Breast epithelium (tissue), 4 donors: ENCODE measurements around the gene CLEC12A. TPM values are rescaled to one million over a fixed set of nuclear protein-coding genes. Genes with fewer than 3 reads are reported as not detected.
"Not testable (repeated sequence)": the region's sequence is repeated elsewhere in the genome, so short reads cannot be mapped to it uniquely, and the experiment has no call there.

Experiments used
- DNase-seq, 2 donors: peaks; one replicate each; pipeline ENCODE4 v3.0.0-alpha.2; 2019; ENCODE audit warnings: low spot score in 2 of 2
- H3K27ac ChIP-seq, 2 donors: fragments of 200-600 bp; sonication (generic) in 1 of 2; one replicate each; pipeline ENCODE4 v1.5.1; 2016 to 2019; ENCODE audit warnings: mild to moderate bottlenecking in 1 of 2
- H3K27me3 ChIP-seq, 2 donors: fragments of 200-600 bp; sonication (generic) in 1 of 2; one replicate each; pipeline versions ENCODE4 v1.5.1 to v1.6.0; 2017 to 2019; ENCODE audit warnings: control low read depth in 1 of 2, mild to moderate bottlenecking in 1 of 2
- H3K36me3 ChIP-seq: fragments of 200-600 bp; one replicate; pipeline ENCODE4 v1.5.1; 2019
- H3K4me1 ChIP-seq, 2 donors: fragments of 200-600 bp; sonication (generic); one replicate each; pipeline ENCODE4 v1.5.1; 2016 to 2019; ENCODE audit warnings: control low read depth in 1 of 2
- H3K4me3 ChIP-seq, 3 donors: fragments of 200-600 bp; sonication (generic); 1 replicate in 2 of 3; 2 replicates in 1 of 3; pipeline ENCODE4 v1.5.1; 2016 to 2019; ENCODE audit warnings: mild to moderate bottlenecking in 3 of 3, moderate library complexity in 2 of 3
- H3K9me3 ChIP-seq, 2 donors: fragments of 200-600 bp; sonication (generic) in 1 of 2; one replicate each; pipeline ENCODE4 v1.5.1; 2016 to 2019; ENCODE audit warnings: control low read depth in 1 of 2
- CTCF ChIP-seq, 3 donors: fragments of 450-650 bp; IDR thresholded peaks; one replicate each; pipeline ENCODE4 v1.5.1; 2016 to 2017; ENCODE audit warnings: antibody characterized with exemption in 3 of 3, mild to moderate bottlenecking in 3 of 3, moderate library complexity in 3 of 3
- POLR2A ChIP-seq: fragments of 450-650 bp; IDR thresholded peaks from one replicate; pipeline ENCODE4 v1.6.1; 2016; ENCODE audit warnings: antibody characterized with exemption, mild to moderate bottlenecking, moderate library complexity
- POLR2AphosphoS5 ChIP-seq, 3 donors: sonication (generic); formaldehyde crosslinking; IDR thresholded peaks; one replicate each; pipeline ENCODE4 v1.6.1; 2017; ENCODE audit warnings: antibody characterized with exemption in 3 of 3
- intact Hi-C: fragments of 100-400 bp; cut with DNase I; formaldehyde crosslinking; loops from one replicate; pipeline ENCODE4 v1.15.1; 2023; ENCODE audit warnings: low total_unique reads
- total RNA-seq, 3 donors: library from RNA; depleted of rRNA; stranded (reverse); fragments of >200 nt; gene quantifications; one replicate each; pipeline ENCODE4 v1.1.0, GENCODE V29; 2016

The CLEC12A gene
- total RNA-seq, 3 donors from 2014 or later: 1.6 to 1.9 TPM; not detected in 1

GRCh38 chr12:9961106-9961505 is 10.1 kb upstream of the CLEC12A start:
- intact Hi-C loops: no loop called here
- no peaks in the 10 kb centered on the region for H3K36me3 ChIP-seq

GRCh38 chr12:9961901-9962300 is 9.3 kb upstream of the CLEC12A start:
- no peak overlapping the region for H3K27ac ChIP-seq
- H3K4me3 ChIP-seq: no peak overlapping the region
- H3K4me1 ChIP-seq: no peaks in the 10 kb centered on the region
- no peak for TF ChIP-seq POLR2AphosphoS5 (IDR thresholded peaks at IDR 0.05)
- no peak for TF ChIP-seq CTCF (IDR thresholded peaks at IDR 0.05)
- no peak for TF ChIP-seq POLR2A
- no peaks in the 10 kb centered on the region for H3K9me3 ChIP-seq
- no peaks in the 10 kb centered on the region for H3K27me3 ChIP-seq
- no peak for DNase-seq
- H3K36me3 ChIP-seq: no peaks in the 10 kb centered on the region
- intact Hi-C loops: no loop called here

More at GRCh38 chr12:9961106-9961505, 10.1 kb upstream of the CLEC12A start:
- no peak overlapping the region for H3K4me3 ChIP-seq
- no peaks in the 10 kb centered on the region for H3K9me3 ChIP-seq
- no peaks in the 10 kb centered on the region for H3K27me3 ChIP-seq
- no peak for TF ChIP-seq CTCF (IDR thresholded peaks at IDR 0.05)
- TF ChIP-seq POLR2AphosphoS5 (IDR thresholded peaks at IDR 0.05): no peak
- no peak for TF ChIP-seq POLR2A
- no peak for DNase-seq
- no peak overlapping the region for H3K27ac ChIP-seq
- no peaks in the 10 kb centered on the region for H3K4me1 ChIP-seq

GRCh38 chr12:9969673-9970072 is 1.5 kb upstream of the CLEC12A start:
- intact Hi-C loops: no loop called here
- no peak for TF ChIP-seq POLR2A
- no peak for TF ChIP-seq POLR2AphosphoS5 (IDR thresholded peaks at IDR 0.05)
- TF ChIP-seq CTCF (IDR thresholded peaks at IDR 0.05): no peak
- no peaks in the 10 kb centered on the region for H3K9me3 ChIP-seq

GRCh38 chr12:9973949-9974348 is 2.7 kb downstream of the CLEC12A start:
- H3K9me3 ChIP-seq: no peaks in the 10 kb centered on the region
- H3K27ac ChIP-seq: no peak overlapping the region
- no peaks in the 10 kb centered on the region for H3K27me3 ChIP-seq
- H3K4me1 ChIP-seq: no peaks in the 10 kb centered on the region
- no peaks in the 10 kb centered on the region for H3K36me3 ChIP-seq
- no peak overlapping the region for H3K4me3 ChIP-seq
- no peak for TF ChIP-seq POLR2A
- TF ChIP-seq CTCF (IDR thresholded peaks at IDR 0.05): no peak
- TF ChIP-seq POLR2AphosphoS5 (IDR thresholded peaks at IDR 0.05): no peak
- intact Hi-C loops: no loop called here
- no peak for DNase-seq

More at GRCh38 chr12:9969673-9970072, 1.5 kb upstream of the CLEC12A start:
- no peak overlapping the region for H3K4me3 ChIP-seq
- H3K36me3 ChIP-seq: no peaks in the 10 kb centered on the region
- H3K27ac ChIP-seq: no peak overlapping the region
- H3K27me3 ChIP-seq: no peaks in the 10 kb centered on the region
- DNase-seq: no peak
- no peaks in the 10 kb centered on the region for H3K4me1 ChIP-seq

GRCh38 chr12:9974731-9975130 is 3.5 kb downstream of the CLEC12A start:
- H3K27me3 ChIP-seq, intact Hi-C loops, H3K9me3 ChIP-seq: not testable (repeated sequence)

GRCh38 chr12:9975614-9976013 is 4.4 kb downstream of the CLEC12A start:
- Histone ChIP-seq H3K36me3 (no peaks in the 10 kb centered on the region), H3K4me1 (no peaks in the 10 kb centered on the region), H3K27me3 (no peaks in the 10 kb centered on the region), H3K27ac (no peak overlapping the region), H3K9me3 (no peaks in the 10 kb centered on the region), H3K4me3 (no peak overlapping the region)
- no peak for TF ChIP-seq CTCF (IDR thresholded peaks at IDR 0.05)
- TF ChIP-seq POLR2A: no peak
- no peak for TF ChIP-seq POLR2AphosphoS5 (IDR thresholded peaks at IDR 0.05)
- no peak for DNase-seq
- intact Hi-C loops: no loop called here

More at GRCh38 chr12:9974731-9975130, 3.5 kb downstream of the CLEC12A start:
- not testable (repeated sequence) for H3K27ac ChIP-seq, H3K36me3 ChIP-seq, H3K4me1 ChIP-seq, H3K4me3 ChIP-seq, DNase-seq

- H3K36me3 ChIP-seq, H3K4me1 ChIP-seq, H3K4me3 ChIP-seq, intact Hi-C loops, H3K9me3 ChIP-seq, H3K27me3 ChIP-seq, DNase-seq, H3K27ac ChIP-seq: not testable (repeated sequence)
These were observed 5.4 kb downstream of the CLEC12A start for GRCh38 chr12:9976626-9977025.
